NCI-H748 (cell line): ENCODE data around the gene EHD2.
A peak's percentile ranks its signal among the peaks of the same experiment; 100 is the strongest.
"Not testable (repeated sequence)": the region's sequence is repeated elsewhere in the genome, so short reads cannot be mapped to it uniquely, and the experiment has no call there.

Experiments
- DNase-seq: peaks from one replicate; lab custom pipeline; 2025; ENCODE audit not compliant: unreplicated experiment; lab: John Stamatoyannopoulos, UW

Gene EHD2

GRCh38 chr19:47711652-47712242 is 1.5 kb upstream of the EHD2 start:
- peak; percentile 28 for DNase-seq

GRCh38 chr19:47714339-47714738 is 1.1 kb downstream of the EHD2 start:
- DNase-seq = no peak

GRCh38 chr19:47714855-47715254 is 1.6 kb downstream of the EHD2 start:
- not testable (repeated sequence) for DNase-seq

DNA sequence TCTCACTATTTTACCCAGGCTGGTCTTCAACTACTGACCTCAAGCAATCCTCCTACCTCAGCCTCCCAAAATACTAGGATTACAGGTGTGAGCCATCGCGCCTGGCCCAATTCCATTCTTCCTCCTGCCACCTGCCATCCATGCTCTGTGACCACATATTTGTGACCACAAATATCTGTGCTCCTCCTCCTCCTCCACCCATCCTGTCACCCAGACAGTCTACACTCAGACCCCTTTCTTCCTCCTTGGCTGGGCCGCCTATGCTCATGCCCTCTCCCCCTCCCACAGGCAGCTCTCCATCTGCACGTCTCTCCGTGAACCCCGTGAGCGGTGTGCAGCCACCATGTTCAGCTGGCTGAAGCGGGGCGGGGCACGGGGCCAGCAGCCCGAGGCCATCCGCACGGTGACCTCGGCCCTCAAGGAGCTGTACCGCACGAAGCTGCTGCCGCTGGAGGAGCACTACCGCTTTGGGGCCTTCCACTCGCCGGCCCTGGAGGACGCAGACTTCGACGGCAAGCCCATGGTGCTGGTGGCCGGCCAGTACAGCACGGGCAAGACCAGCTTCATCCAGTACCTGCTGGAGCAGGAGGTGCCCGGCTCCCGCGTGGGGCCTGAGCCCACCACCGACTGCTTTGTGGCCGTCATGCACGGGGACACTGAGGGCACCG is 3.2 kb downstream of the EHD2 start:
- DNase-seq = no peak

DNA sequence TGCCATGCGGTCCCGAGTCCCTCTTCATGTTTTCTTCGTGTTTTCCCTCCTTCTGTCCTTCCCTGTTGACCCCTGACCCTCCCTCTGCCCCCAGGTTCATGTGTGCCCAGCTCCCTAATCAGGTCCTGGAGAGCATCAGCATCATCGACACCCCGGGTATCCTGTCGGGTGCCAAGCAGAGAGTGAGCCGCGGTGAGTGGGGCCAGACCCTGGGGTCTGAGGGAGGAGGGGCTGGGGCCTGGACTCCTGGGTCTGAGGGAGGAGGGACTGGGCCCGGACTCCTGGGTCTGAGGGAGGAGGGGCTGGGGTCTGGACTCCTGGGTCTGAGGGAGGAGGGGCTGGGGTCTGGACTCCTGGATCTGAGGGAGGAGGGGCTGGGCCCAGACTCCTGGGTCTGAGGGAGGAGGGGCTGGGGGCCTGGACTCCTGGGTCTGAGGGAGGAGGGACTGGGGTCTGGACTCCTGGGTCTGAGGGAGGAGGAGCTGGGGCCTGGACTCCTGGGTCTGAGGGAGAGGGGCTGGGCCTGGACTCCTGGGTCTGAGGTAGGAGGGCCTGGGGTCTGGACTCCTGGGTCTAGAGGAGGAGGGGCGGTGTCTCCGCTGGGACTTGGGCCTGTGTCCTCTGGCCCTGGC is 5.3 kb downstream of the EHD2 start:
- DNase-seq = not testable (repeated sequence)

GRCh38 chr19:47719047-47719859 is 6.0 kb downstream of the EHD2 start:
- DNase-seq = no peak

- DNase-seq = no peak
Measured at GRCh38 chr19:47720669-47721422, 7.6 kb downstream of the EHD2 start.

GRCh38 chr19:47723581-47723940 is 10.3 kb downstream of the EHD2 start:
- DNase-seq = no peak

GRCh38 chr19:47725759-47726401 is 12.7 kb downstream of the EHD2 start:
- peak; percentile 27 for DNase-seq

DNA sequence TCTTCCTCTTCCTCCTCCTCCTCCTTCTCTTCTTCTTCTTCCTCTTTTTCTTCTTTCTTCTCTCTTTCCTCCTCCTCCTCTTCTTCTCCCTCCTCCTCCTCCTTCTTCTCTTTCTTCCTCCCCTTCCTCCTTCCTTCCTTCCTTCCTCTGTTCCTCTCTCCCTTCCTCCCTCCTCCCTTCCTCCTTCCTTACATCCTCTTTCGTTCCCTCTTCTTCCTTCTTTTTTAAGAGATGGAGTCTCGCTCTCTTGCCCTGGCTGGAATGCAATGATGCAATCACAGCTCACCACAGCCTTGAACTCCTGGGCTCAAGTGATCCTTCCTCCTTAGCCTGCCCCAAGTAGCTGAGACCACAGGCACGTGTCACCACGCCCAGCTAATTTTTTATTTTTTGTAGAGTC is 13.2 kb downstream of the EHD2 start:
- no peak for DNase-seq

- not testable (repeated sequence) for DNase-seq
Measured at GRCh38 chr19:47728295-47728694, 15.1 kb downstream of the EHD2 start.

DNA sequence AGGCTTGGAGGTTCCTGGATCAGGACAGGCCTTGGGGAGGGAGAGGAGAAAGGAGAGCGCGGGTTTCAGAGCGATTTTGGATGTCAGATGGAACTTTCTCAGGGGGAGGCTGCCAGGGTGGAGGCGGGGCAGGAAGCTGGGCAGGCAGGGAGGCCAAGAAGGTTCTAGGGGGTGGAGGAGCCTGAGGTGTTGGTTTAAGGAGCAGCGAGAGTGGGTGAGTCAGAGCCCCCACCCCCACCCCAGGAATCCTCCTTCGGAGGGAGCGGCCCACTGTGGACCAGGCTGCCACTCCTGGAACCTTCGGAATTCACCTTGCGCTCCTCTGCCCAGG is 16.2 kb downstream of the EHD2 start:
- DNase-seq = no peak

- DNase-seq = peak; percentile 67
Measured at GRCh38 chr19:47729799-47730520, 16.7 kb downstream of the EHD2 start.

- no peak for DNase-seq
Measured at GRCh38 chr19:47730521-47730889, 17.3 kb downstream of the EHD2 start.

DNA sequence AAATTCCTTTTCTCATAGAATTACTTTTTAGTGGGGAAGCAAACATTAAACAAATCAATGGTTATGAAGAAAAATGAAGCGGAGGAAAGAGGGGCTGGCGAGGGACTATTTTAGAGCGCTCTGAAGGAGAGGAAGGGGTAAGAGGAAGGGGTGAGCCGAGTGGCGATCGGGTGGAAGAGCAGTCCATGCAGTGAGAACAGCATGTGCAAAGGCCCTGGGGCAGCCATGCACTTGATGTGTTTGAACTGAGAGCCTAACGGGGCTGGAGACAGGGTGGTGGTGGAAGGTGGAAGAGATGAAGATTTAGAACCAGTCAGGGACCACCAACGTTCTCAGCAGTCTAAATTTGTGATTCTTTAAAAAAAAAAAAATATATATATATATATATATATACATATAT is 17.7 kb downstream of the EHD2 start:
- no peak for DNase-seq

DNA sequence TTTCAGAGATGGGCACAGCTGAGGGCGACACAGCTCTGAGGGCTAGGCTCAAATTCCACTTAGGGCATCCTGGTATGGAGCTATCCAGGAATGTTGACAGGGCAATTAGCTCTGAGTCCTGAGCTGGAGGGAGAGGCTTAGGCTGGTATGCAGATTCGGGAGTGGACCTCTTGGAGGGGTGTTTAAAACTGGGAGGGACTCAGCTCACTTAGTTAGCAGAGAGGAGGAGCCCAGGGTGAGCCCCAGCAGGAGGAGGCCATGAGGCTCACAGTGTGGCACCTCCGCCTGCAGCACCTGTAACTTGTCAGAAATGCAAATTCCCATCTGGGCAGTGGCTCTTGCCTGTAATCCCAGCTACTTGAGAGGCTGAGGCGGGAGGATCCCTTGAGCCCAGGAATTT is 21.9 kb downstream of the EHD2 start:
- no peak for DNase-seq

- DNase-seq = no peak
Measured at GRCh38 chr19:47740866-47741519, 27.8 kb downstream of the EHD2 start.

DNA sequence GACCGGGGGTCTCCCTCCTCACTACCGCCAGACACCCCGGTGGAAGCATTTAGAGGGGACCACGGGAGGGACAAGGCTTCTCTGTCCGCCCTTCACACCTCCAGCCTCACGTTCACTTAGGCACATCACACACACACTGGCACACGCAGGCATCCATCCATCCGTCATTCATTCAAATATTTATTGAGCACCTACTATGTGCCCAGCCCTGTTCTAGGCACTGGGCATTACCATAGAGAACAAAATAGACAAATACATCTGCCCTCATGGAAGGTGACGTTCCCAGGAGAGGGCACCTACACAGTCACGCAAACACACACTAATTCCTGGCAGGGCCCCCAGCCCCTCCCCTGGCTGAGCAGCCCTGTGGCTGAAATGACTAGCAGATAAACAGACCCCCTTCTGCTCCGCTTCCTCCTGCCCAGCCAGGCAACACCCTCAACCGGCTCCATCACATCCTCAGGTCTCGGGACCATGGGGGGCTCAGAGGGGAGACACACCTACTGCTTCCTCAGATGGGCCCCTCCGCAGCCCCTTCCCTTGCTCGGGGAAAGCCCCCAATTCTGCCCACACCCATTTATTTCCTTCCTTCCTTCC is 28.4 kb downstream of the EHD2 start:
- DNase-seq = no peak

- DNase-seq = no peak
Measured at GRCh38 chr19:47742634-47743033, 29.4 kb downstream of the EHD2 start.
